H1 (cell line): ENCODE data around the gene MAPK8. TPM values are rescaled to one million over a fixed set of nuclear protein-coding genes. Genes with fewer than 3 reads are reported as not detected.
A peak's percentile ranks its signal among the peaks of the same experiment; 100 is the strongest.

Experiments used
- CTCF ChIA-PET: fragments of 300-600 bp; sonication (Branson Sonifier 250); formaldehyde crosslinking; loops from one replicate; lab custom pipeline; 2021; ENCODE audit not compliant: partially characterized antibody; lab: Charles Lee
- POLR2A ChIA-PET: fragments of 300-600 bp; sonication (Branson Sonifier 250); formaldehyde crosslinking; loops from one replicate; lab custom pipeline; 2021; ENCODE audit warnings: inconsistent platforms; ENCODE audit not compliant: partially characterized antibody; lab: Charles Lee
- DNase-seq, 2 experiments: peaks; one replicate each; pipeline versions ENCODE4 v3.0.0 to v3.0.0-alpha.2; 2010 to 2022; ENCODE audit warnings: low spot score in 2 of 2, low read depth in 1 of 2, mixed read lengths in 1 of 2
- FAIRE-seq: peaks from 2 replicates; lab custom pipeline; 2011; peaks lifted over from hg19 to GRCh38; lab: Jason Lieb, UNC
- H2AFZ ChIP-seq: 2 replicates; pipeline ENCODE4 v1.8.1; 2012; ENCODE audit warnings: low read length, inconsistent platforms
- H2AK5ac ChIP-seq: 2 replicates; pipeline ENCODE4 v1.6.1; 2013; ENCODE audit warnings: low read depth, low read length
- H2BK120ac ChIP-seq: replicated peaks from 2 replicates; pipeline ENCODE3; 2013; ENCODE audit warnings: low read depth, low read length, inconsistent platforms
- H2BK12ac ChIP-seq: 2 replicates; pipeline ENCODE4 v1.6.1; 2013; ENCODE audit warnings: low read depth, low read length
- H2BK15ac ChIP-seq: 2 replicates; pipeline ENCODE4 v1.6.1; 2013; ENCODE audit warnings: low read length
- H2BK20ac ChIP-seq: 2 replicates; pipeline ENCODE4 v1.6.1; 2013; ENCODE audit warnings: low read length
- H2BK5ac ChIP-seq: 2 replicates; pipeline ENCODE4 v1.6.1; 2013; ENCODE audit warnings: low read depth, low read length
- H3K14ac ChIP-seq: 2 replicates; pipeline ENCODE4 v1.6.1; 2013; ENCODE audit warnings: inconsistent platforms; ENCODE audit not compliant: insufficient read length
- H3K18ac ChIP-seq: 2 replicates; pipeline ENCODE4 v1.6.1; 2013; ENCODE audit warnings: low read length; ENCODE audit errors: extremely low read depth
- H3K23ac ChIP-seq: 2 replicates; pipeline ENCODE4 v1.6.1; 2013; ENCODE audit warnings: inconsistent platforms; ENCODE audit not compliant: insufficient read length
- H3K23me2 ChIP-seq: 2 replicates; pipeline ENCODE4 v1.6.1; 2013; ENCODE audit warnings: low read depth, low read length
- H3K27ac ChIP-seq: 2 replicates; pipeline ENCODE4 v1.6.1; 2011; ENCODE audit warnings: low read depth, low read length, inconsistent platforms
- H3K27me3 ChIP-seq, 4 experiments: replicated peaks in 1 of 4; 1 replicate in 1 of 4; 2 replicates in 3 of 4; pipeline versions ENCODE4 v1.6.1 to v1.8.1; 2011 to 2013; ENCODE audit warnings: low read length in 3 of 4, mild to moderate bottlenecking in 3 of 4, inconsistent platforms in 2 of 4, mixed read lengths in 2 of 4, moderate library complexity in 1 of 4; ENCODE audit not compliant: control insufficient read depth in 3 of 4, insufficient read depth in 3 of 4; ENCODE audit errors: extremely low read depth in 1 of 4
- H3K36me3 ChIP-seq, 4 experiments: 2 replicates each; pipeline versions ENCODE4 v1.6.1 to v1.8.1; 2011 to 2013; ENCODE audit warnings: mild to moderate bottlenecking in 4 of 4, low read length in 3 of 4, moderate library complexity in 2 of 4, control low read depth in 1 of 4, inconsistent platforms in 1 of 4; ENCODE audit not compliant: insufficient read depth in 4 of 4, control insufficient read depth in 2 of 4
- H3K4ac ChIP-seq: replicated peaks from 2 replicates; pipeline ENCODE3; 2013; ENCODE audit warnings: low read length, low read depth, mixed read lengths, inconsistent platforms; ENCODE audit not compliant: insufficient read length
- H3K4me1 ChIP-seq, 4 experiments: replicated peaks in 1 of 4; 1 replicate in 1 of 4; 2 replicates in 3 of 4; pipeline versions ENCODE4 v1.6.1 to v1.8.1; 2011 to 2013; ENCODE audit warnings: low read length in 3 of 4, inconsistent platforms in 2 of 4, mixed read lengths in 1 of 4; ENCODE audit not compliant: insufficient read depth in 4 of 4, control insufficient read depth in 3 of 4
- H3K4me2 ChIP-seq, 2 experiments: 2 replicates each; pipeline versions ENCODE4 v1.6.1 to v1.8.1; 2011 to 2013; ENCODE audit warnings: low read depth in 2 of 2, low read length in 2 of 2, control low read depth in 1 of 2, inconsistent platforms in 1 of 2, mild to moderate bottlenecking in 1 of 2; ENCODE audit not compliant: insufficient read depth in 1 of 2
- H3K4me3 ChIP-seq, 4 experiments: fragments of 200-600, 300-600 bp in 1 of 4; sonication (generic), shearing (Covaris generic), sonication (Bioruptor Twin) in 1 of 4; 2 replicates each; pipeline versions ENCODE4 v1.5.1 to v1.8.1; 2011 to 2016; ENCODE audit warnings: low read length in 4 of 4, low read depth in 3 of 4, control low read depth in 2 of 4, inconsistent platforms in 2 of 4, mild to moderate bottlenecking in 2 of 4, mixed read lengths in 1 of 4, moderate library complexity in 1 of 4; ENCODE audit not compliant: insufficient read depth in 2 of 4; ENCODE audit errors: extremely low read depth in 1 of 4
- H3K56ac ChIP-seq: replicated peaks from 2 replicates; pipeline ENCODE3; 2013; ENCODE audit warnings: low read depth, mild to moderate bottlenecking, mixed read lengths, low read length, inconsistent platforms; ENCODE audit not compliant: insufficient read length
- H3K79me1 ChIP-seq: 2 replicates; pipeline ENCODE4 v1.6.1; 2013; ENCODE audit warnings: low read depth, low read length, control low read depth
- H3K79me2 ChIP-seq, 2 experiments: 2 replicates each; pipeline versions ENCODE4 v1.6.1 to v1.8.1; 2012 to 2013; ENCODE audit warnings: low read length in 2 of 2, mild to moderate bottlenecking in 2 of 2, inconsistent platforms in 1 of 2; ENCODE audit not compliant: insufficient read depth in 2 of 2, control insufficient read depth in 1 of 2
- H3K9ac ChIP-seq, 4 experiments: replicated peaks in 1 of 4; 1 replicate in 1 of 4; 2 replicates in 3 of 4; pipeline versions ENCODE4 v1.6.1 to v1.8.1; 2011 to 2013; ENCODE audit warnings: low read depth in 3 of 4, low read length in 3 of 4, control low read depth in 2 of 4, mild to moderate bottlenecking in 2 of 4, moderate library complexity in 2 of 4, inconsistent platforms in 1 of 4; ENCODE audit errors: extremely low read depth in 1 of 4
- H3K9me3 ChIP-seq, 2 experiments: 2 replicates each; pipeline versions ENCODE4 v1.6.1 to v1.8.1; 2012 to 2013; ENCODE audit warnings: mild to moderate bottlenecking in 2 of 2, moderate library complexity in 2 of 2, control low read depth in 1 of 2, inconsistent platforms in 1 of 2, low read depth in 1 of 2, low read length in 1 of 2, mixed read lengths in 1 of 2; ENCODE audit not compliant: insufficient read depth in 2 of 2
- H4K20me1 ChIP-seq, 2 experiments: replicated peaks in 1 of 2; 2 replicates each; pipeline versions ENCODE3 to v1.8.1; 2011 to 2013; ENCODE audit warnings: inconsistent platforms in 2 of 2, low read length in 2 of 2, mild to moderate bottlenecking in 1 of 2; ENCODE audit not compliant: insufficient read depth in 2 of 2, control insufficient read depth in 1 of 2
- H4K5ac ChIP-seq: 2 replicates; pipeline ENCODE4 v1.6.1; 2013; ENCODE audit warnings: low read length, low read depth, mixed read lengths, inconsistent platforms; ENCODE audit not compliant: insufficient read length
- H4K8ac ChIP-seq: 2 replicates; pipeline ENCODE4 v1.8.0; 2013; ENCODE audit warnings: mild to moderate bottlenecking, moderate library complexity, low read length, inconsistent platforms; ENCODE audit not compliant: insufficient read depth; ENCODE audit errors: extremely low read depth
- H4K91ac ChIP-seq: replicated peaks from 2 replicates; pipeline ENCODE3; 2013; ENCODE audit warnings: low read length, mixed read lengths, inconsistent platforms; ENCODE audit not compliant: insufficient read length
- BRCA1 ChIP-seq: IDR thresholded peaks from 2 replicates; pipeline ENCODE4 v1.6.1; 2012; ENCODE audit warnings: low read depth, low read length, improper control_type of control experiment
- CBX8 ChIP-seq: fragments of 300-800, 300-1000 bp; sonication (generic); IDR thresholded peaks from 2 replicates; pipeline ENCODE4 v1.7.1; 2016; ENCODE audit warnings: low read depth, low read length, borderline replicate concordance
- GTF2F1 ChIP-seq: IDR thresholded peaks from 2 replicates; pipeline ENCODE4 v1.6.1; 2012; ENCODE audit warnings: low read depth, low read length, improper control_type of control experiment, borderline replicate concordance
- KDM4A ChIP-seq: IDR thresholded peaks from one replicate; pipeline ENCODE4 v1.7.1; 2012; ENCODE audit warnings: low read depth, mild to moderate bottlenecking, moderate library complexity, low read length, inconsistent platforms; ENCODE audit not compliant: severe bottlenecking
- RAD21 ChIP-seq, 2 experiments: IDR thresholded peaks in 1 of 2; conservative IDR thresholded peaks in 1 of 2; 2 replicates each; pipeline ENCODE4 v1.6.1; 2011; ENCODE audit warnings: low read depth in 2 of 2, low read length in 2 of 2, improper control_type of control experiment in 1 of 2, inconsistent platforms in 1 of 2, mild to moderate bottlenecking in 1 of 2, moderate library complexity in 1 of 2
- SP2 ChIP-seq: IDR thresholded peaks from 2 replicates; pipeline ENCODE4 v1.6.1; 2012; ENCODE audit warnings: mild to moderate bottlenecking, low read length, inconsistent platforms
- ZNF274 ChIP-seq: IDR thresholded peaks from 2 replicates; pipeline ENCODE4 v1.7.0; 2012; ENCODE audit warnings: low read length, borderline replicate concordance; ENCODE audit errors: extremely low read depth
- WGBS, 2 experiments: shearing (Covaris generic) in 1 of 2; methylation state at CpG; one replicate each; pipeline versions ENCODE4 v1.1.6 to v1.1.7; 2013 to 2015; ENCODE audit warnings: low lambda C conversion rate in 2 of 2, mixed read lengths in 2 of 2, inconsistent platforms in 1 of 2, low coverage in 1 of 2, missing lambda C conversion rate in 1 of 2; ENCODE audit not compliant: insufficient replicate concordance in 2 of 2, insufficient coverage in 1 of 2, insufficient read length in 1 of 2; ENCODE audit errors: extremely low coverage in 1 of 2, missing lambda C conversion rate in 1 of 2; 5-methylcytosine and 5-hydroxymethylcytosine counted together
- polyA plus RNA-seq, 7 experiments: library from polyadenylated mRNA; depleted of rRNA in 3 of 7; stranded (reverse) in 5 of 7; unstranded in 2 of 7; fragments of >200 nt in 5 of 7; fragments of 200-250 nt in 2 of 7; gene quantifications; 1 replicate in 5 of 7; 2 replicates in 1 of 7; 4 replicates in 1 of 7; pipeline versions ENCODE4 v1.2.1 to v1.2.3, GENCODE V29; 2011 to 2013; ENCODE audit warnings: missing spikeins in 2 of 7, mixed read lengths in 2 of 7
- total RNA-seq: library from RNA; stranded (reverse); fragmentation: NEBNext Ultra II Directional; extraction: Animal tissue kit (Norgen Biotek cat#: 25700); gene quantifications from 2 replicates; pipeline ENCODE4 v1.2.1, GENCODE V29; 2021
- TF ChIP-seq, protein P1 (sequence below): IDR thresholded peaks from 2 replicates; pipeline ENCODE4 v1.6.1; 2011; ENCODE audit warnings: low read depth, mild to moderate bottlenecking, low read length; ENCODE audit not compliant: insufficient read depth

Gene MAPK8
- total and polyA plus RNA-seq, 2 of the 8 experiments (the other 6 are each of a cell fraction or from before 2014, with no cell fraction given): 23.3 to 71.3 TPM

DNA sequence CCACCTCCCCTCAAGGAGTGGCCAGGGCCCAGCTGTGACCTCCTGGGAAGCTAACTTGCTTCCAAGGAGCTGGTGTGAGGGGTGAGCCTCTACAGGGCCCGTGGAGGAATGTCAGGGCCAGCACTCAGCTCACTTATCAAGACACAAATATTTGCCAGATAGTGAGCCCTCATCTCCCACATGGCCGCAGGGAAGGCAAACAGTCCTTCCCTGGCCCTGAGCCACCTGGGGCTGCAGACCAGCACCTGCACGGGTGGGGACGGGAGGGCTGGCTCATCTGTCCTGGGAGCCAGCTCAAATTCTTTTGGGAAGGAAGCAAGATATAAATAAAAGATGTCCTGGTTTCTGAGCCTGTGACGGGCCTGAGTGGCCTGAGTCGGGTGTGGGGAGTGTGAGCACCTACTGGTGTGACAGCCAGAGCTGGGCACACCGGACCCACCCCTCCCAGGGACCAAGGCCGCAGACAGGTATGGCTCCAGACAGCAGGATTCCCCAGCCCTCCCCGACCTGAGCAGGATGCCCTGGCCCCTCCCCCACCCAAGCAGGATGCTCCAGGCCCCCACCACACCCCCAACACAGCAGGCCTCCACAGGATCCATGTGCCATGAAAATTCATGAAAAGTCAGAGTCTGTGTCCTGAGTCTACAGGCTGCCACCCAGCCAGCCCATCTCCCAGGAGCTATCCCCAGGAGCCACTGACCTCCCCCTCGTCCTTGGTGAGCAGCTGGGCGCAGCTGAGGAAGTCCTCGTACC lies 148.0 kb downstream of the MAPK8 start:
- peak overlapping the region; percentile 89; the same call in 1 of the 2 replicates for H4K8ac ChIP-seq
- H3K4me1 ChIP-seq: peaks cover 0 to 5% (median 2%) of the 10 kb centered on the region in 4 experiments; a peak in 4 of 7 replicates
- no peak overlapping the region for H3K27ac ChIP-seq
- H4K20me1 ChIP-seq: peaks cover 4% of the 10 kb centered on the region in 2 experiments
- no peak overlapping the region for H3K23ac ChIP-seq
- no peak overlapping the region for H4K5ac ChIP-seq
- no peak overlapping the region for H4K91ac ChIP-seq
- 93% methylated on average over 9 of the region's 12 CpGs; no CpG with 5 or more reads in 1 of the 2 experiments for WGBS, 2 experiments
- no peaks in the 10 kb centered on the region for H3K27me3 ChIP-seq
- no peak overlapping the region for H3K9ac ChIP-seq
- H2BK120ac ChIP-seq: no peak overlapping the region
- ChIA-PET CTCF (interaction anchor here (0.6 to 12.6 kb wide), 11 partner anchors 8 to 183 kb away, joined by 3 to 112 read pairs (median 4); no protein-coding TSS in a partner anchor), POLR2A (interaction anchor here (1.1 to 1.2 kb wide), 2 partner anchors 13 to 66 kb away, joined by 3 read pairs; no protein-coding TSS in a partner anchor)
- H2BK12ac ChIP-seq: no peak overlapping the region
- no peaks in the 10 kb centered on the region for H3K9me3 ChIP-seq
- no peak overlapping the region for H2AFZ ChIP-seq
- H3K79me2 ChIP-seq: no peaks in the 10 kb centered on the region
- H2BK20ac ChIP-seq: no peak overlapping the region
- DNase-seq: peak in 1 of 2 experiments; percentile 37
- no peak overlapping the region for H3K56ac ChIP-seq
- H3K4ac ChIP-seq: no peak overlapping the region
- no peak overlapping the region for H3K14ac ChIP-seq
- FAIRE-seq: no peak
- no peak overlapping the region for H2BK15ac ChIP-seq
- no peak overlapping the region for H2BK5ac ChIP-seq
- no peak overlapping the region for H3K4me2 ChIP-seq
- no peaks in the 10 kb centered on the region; a peak in 1 of 8 replicates for H3K36me3 ChIP-seq
- no peaks in the 10 kb centered on the region; the same call in 1 of the 2 replicates for H3K79me1 ChIP-seq
- peaks cover 2% of the 10 kb centered on the region; the same call in 1 of the 2 replicates for H3K23me2 ChIP-seq
- no peak overlapping the region for H3K18ac ChIP-seq
- H2AK5ac ChIP-seq: no peak overlapping the region
- no peak overlapping the region for H3K4me3 ChIP-seq
- TF ChIP-seq SP2 (no peak), ZNF274 (no peak), RAD21 (IDR thresholded peaks at IDR 0.05 in 1 of 2, conservative IDR thresholded peaks at IDR 0.05 in 1 of 2; ENCODE audit: low read depth in 2 of 2, low read length in 2 of 2) (no peak), BRCA1 (no peak), KDM4A (no peak), CBX8 (no peak), GTF2F1 (no peak)
- TF ChIP-seq, protein P1, sequence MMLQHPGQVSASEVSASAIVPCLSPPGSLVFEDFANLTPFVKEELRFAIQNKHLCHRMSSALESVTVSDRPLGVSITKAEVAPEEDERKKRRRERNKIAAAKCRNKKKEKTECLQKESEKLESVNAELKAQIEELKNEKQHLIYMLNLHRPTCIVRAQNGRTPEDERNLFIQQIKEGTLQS: no peak
